ENCODE results near the gene MPC1.

DNA sequence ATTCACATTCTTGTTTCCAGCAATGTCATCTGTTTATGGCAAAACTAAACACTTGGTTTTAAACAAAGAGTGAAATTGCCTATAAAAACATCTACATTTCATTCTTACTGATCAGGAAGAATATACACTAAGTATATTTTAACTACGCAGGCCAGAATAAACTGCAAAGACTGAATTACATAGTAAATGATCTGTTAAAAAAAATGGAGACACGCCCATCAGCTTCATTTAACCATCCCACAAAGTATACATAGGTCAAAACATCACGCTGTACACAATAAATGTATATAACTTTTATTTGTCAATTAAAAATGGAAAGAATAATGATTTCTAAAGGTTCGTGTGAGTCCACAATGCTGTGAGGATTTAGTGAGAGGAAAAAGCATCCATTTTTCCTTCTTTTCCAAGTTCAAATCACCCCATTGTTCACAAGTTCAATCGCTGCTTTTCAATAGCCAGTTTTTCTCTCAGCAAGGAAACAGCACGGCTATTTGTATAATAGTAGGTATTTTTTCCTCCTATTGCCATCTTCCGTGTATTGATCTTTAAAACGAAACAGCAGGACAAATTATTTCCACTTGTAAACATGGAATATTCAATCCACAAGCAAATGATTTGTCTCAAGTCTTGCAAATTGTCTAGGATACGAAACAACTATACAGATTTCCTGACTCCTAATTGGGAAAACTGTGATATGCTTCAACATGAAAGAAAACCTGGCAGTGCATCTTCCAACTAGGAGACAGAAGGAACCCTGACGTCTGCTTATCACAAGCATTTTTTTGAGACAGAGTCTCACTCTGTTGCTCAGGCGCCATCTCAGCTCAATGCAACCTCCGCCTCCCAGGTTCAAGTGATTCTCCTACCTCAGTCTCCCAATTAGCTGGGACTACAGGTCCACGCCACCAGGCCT lies 51.0 kb downstream of the MPC1 start:
- TF ChIP-seq, protein P1, sequence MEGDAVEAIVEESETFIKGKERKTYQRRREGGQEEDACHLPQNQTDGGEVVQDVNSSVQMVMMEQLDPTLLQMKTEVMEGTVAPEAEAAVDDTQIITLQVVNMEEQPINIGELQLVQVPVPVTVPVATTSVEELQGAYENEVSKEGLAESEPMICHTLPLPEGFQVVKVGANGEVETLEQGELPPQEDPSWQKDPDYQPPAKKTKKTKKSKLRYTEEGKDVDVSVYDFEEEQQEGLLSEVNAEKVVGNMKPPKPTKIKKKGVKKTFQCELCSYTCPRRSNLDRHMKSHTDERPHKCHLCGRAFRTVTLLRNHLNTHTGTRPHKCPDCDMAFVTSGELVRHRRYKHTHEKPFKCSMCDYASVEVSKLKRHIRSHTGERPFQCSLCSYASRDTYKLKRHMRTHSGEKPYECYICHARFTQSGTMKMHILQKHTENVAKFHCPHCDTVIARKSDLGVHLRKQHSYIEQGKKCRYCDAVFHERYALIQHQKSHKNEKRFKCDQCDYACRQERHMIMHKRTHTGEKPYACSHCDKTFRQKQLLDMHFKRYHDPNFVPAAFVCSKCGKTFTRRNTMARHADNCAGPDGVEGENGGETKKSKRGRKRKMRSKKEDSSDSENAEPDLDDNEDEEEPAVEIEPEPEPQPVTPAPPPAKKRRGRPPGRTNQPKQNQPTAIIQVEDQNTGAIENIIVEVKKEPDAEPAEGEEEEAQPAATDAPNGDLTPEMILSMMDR (IDR thresholded peaks at IDR 0.05) = no peak
- no peak for TF ChIP-seq POLR2A (IDR thresholded peaks at IDR 0.05)
